OCI-LY1 (cell line): Measurements from ENCODE around the gene WDR35.
"Not testable (repeated sequence)": the region's sequence is repeated elsewhere in the genome, so short reads cannot be mapped to it uniquely, and the experiment has no call there.

Experiments used
- H2AFZ ChIP-seq: fragments of 200-600 bp; sonication (generic), shearing (Covaris generic); 2 replicates; pipeline ENCODE4 v1.6.0; 2014; ENCODE audit warnings: antibody characterized with exemption, mild to moderate bottlenecking, low read length
- H3F3A ChIP-seq: fragments of 200-600 bp; sonication (generic), shearing (Covaris generic); 2 replicates; pipeline ENCODE4 v1.6.0; 2014; ENCODE audit warnings: mild to moderate bottlenecking, antibody characterized with exemption, low read length, moderate library complexity; ENCODE audit not compliant: insufficient read depth
- H3K27ac ChIP-seq: fragments of 200-600 bp; sonication (generic); 2 replicates; pipeline ENCODE4 v1.5.1; 2014; ENCODE audit warnings: low read length, mixed run types, mild to moderate bottlenecking, low read depth; ENCODE audit not compliant: poor library complexity, severe bottlenecking
- H3K27me3 ChIP-seq: fragments of 200-600 bp; sonication (generic); 2 replicates; pipeline ENCODE4 v1.6.0; 2014; ENCODE audit warnings: antibody characterized with exemption, mild to moderate bottlenecking, low read length, moderate library complexity; ENCODE audit not compliant: insufficient read depth
- H3K36me3 ChIP-seq: fragments of 200-600 bp; sonication (generic); 2 replicates; pipeline ENCODE4 v1.6.1; 2014; ENCODE audit warnings: mild to moderate bottlenecking, antibody characterized with exemption, low read length, moderate library complexity, mixed read lengths; ENCODE audit not compliant: insufficient read depth
- H3K4me1 ChIP-seq: fragments of 200-600 bp; sonication (generic); 2 replicates; pipeline ENCODE4 v1.5.1; 2014; ENCODE audit warnings: mild to moderate bottlenecking, low read length, moderate library complexity; ENCODE audit not compliant: insufficient read depth, severe bottlenecking
- H3K4me2 ChIP-seq: fragments of 200-600 bp; sonication (generic), shearing (Covaris generic); 2 replicates; pipeline ENCODE4 v1.6.1; 2014; ENCODE audit warnings: low read length
- H3K4me3 ChIP-seq: fragments of 200-600 bp; sonication (generic); 2 replicates; pipeline ENCODE4 v1.5.1; 2014; ENCODE audit warnings: low read length, low read depth, mild to moderate bottlenecking, mixed read lengths; ENCODE audit not compliant: poor library complexity, severe bottlenecking
- H3K79me2 ChIP-seq: fragments of 200-600 bp; shearing (Covaris generic); 2 replicates; pipeline ENCODE4 v1.6.1; 2016; ENCODE audit warnings: mixed run types, low read length, mixed read lengths; ENCODE audit not compliant: insufficient read depth
- H3K9ac ChIP-seq: fragments of 200-600 bp; sonication (generic), shearing (Covaris generic); 2 replicates; pipeline ENCODE4 v1.6.1; 2014; ENCODE audit warnings: mild to moderate bottlenecking, low read length, mixed read lengths
- H3K9me2 ChIP-seq: fragments of 200-600 bp; sonication (generic), shearing (Covaris generic); 2 replicates; pipeline ENCODE4 v1.6.1; 2014; ENCODE audit warnings: low read depth, mild to moderate bottlenecking, low read length, mixed read lengths
- H3K9me3 ChIP-seq: fragments of 200-600 bp; shearing (Covaris generic); 2 replicates; pipeline ENCODE4 v1.6.1; 2014; ENCODE audit warnings: low read length, mixed read lengths
- H4K20me1 ChIP-seq: fragments of 200-600 bp; sonication (generic), shearing (Covaris generic); 2 replicates; pipeline ENCODE4 v1.6.0; 2016; ENCODE audit warnings: mild to moderate bottlenecking, low read length; ENCODE audit not compliant: insufficient read depth
- EZH2 ChIP-seq: fragments of 200-600 bp; sonication (generic), shearing (Covaris generic); IDR thresholded peaks from 2 replicates; pipeline ENCODE4 v1.8.0; 2017; ENCODE audit warnings: borderline replicate concordance, mixed run types, mild to moderate bottlenecking, antibody characterized with exemption, low read length, moderate library complexity, mixed read lengths
- TF ChIP-seq, protein P1 (sequence below): fragments of 200-600 bp; sonication (generic), shearing (Covaris generic); IDR thresholded peaks from 2 replicates; pipeline ENCODE4 v1.5.1; 2017; ENCODE audit warnings: mild to moderate bottlenecking, antibody characterized with exemption, low read length, moderate library complexity, mixed read lengths

WDR35 gene

DNA sequence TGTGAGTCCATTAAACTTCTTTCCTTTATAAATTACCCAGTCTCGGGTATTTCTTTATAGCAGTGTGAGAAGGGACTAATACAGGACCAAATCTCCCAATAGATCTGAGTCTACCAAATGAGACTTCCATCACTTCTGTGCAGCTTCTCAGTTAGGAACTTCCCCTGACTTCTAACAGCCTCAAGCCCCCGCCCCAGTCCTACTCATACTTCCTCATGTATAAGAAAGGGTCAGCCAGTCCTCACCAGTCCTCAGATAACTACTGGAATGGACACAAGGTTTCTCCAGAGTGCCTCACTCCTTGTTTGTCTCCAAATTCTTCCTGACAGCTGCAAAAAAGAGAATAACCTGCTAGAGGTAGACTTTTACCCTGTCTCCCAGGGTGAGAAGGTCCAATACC, 107.6 kb downstream of the WDR35 start:
- H3K9ac ChIP-seq: no peak overlapping the region
- H3K79me2 ChIP-seq: no peaks in the 10 kb centered on the region
- H4K20me1 ChIP-seq: no peaks in the 10 kb centered on the region
- no peaks in the 10 kb centered on the region for H3K9me3 ChIP-seq
- no peaks in the 10 kb centered on the region for H3F3A ChIP-seq
- no peaks in the 10 kb centered on the region for H3K9me2 ChIP-seq
- H2AFZ ChIP-seq: no peak overlapping the region
- H3K4me3 ChIP-seq: no peak overlapping the region
- no peaks in the 10 kb centered on the region for H3K27me3 ChIP-seq
- no peak for TF ChIP-seq EZH2
- TF ChIP-seq, protein P1, sequence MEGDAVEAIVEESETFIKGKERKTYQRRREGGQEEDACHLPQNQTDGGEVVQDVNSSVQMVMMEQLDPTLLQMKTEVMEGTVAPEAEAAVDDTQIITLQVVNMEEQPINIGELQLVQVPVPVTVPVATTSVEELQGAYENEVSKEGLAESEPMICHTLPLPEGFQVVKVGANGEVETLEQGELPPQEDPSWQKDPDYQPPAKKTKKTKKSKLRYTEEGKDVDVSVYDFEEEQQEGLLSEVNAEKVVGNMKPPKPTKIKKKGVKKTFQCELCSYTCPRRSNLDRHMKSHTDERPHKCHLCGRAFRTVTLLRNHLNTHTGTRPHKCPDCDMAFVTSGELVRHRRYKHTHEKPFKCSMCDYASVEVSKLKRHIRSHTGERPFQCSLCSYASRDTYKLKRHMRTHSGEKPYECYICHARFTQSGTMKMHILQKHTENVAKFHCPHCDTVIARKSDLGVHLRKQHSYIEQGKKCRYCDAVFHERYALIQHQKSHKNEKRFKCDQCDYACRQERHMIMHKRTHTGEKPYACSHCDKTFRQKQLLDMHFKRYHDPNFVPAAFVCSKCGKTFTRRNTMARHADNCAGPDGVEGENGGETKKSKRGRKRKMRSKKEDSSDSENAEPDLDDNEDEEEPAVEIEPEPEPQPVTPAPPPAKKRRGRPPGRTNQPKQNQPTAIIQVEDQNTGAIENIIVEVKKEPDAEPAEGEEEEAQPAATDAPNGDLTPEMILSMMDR: no peak
- H3K36me3 ChIP-seq: no peaks in the 10 kb centered on the region
- no peak overlapping the region for H3K4me2 ChIP-seq
- H3K4me1 ChIP-seq: no peaks in the 10 kb centered on the region
- H3K27ac ChIP-seq: no peak overlapping the region

- no peak overlapping the region for H2AFZ ChIP-seq
- no peaks in the 10 kb centered on the region for H3F3A ChIP-seq
- no peaks in the 10 kb centered on the region for H3K4me1 ChIP-seq
- H3K4me3 ChIP-seq: no peak overlapping the region
- no peaks in the 10 kb centered on the region for H3K27me3 ChIP-seq
- no peaks in the 10 kb centered on the region for H3K79me2 ChIP-seq
- H3K9me2 ChIP-seq: no peaks in the 10 kb centered on the region
- no peaks in the 10 kb centered on the region for H3K9me3 ChIP-seq
- H3K9ac ChIP-seq: no peak overlapping the region
- H4K20me1 ChIP-seq: no peaks in the 10 kb centered on the region
- H3K36me3 ChIP-seq: no peaks in the 10 kb centered on the region
- TF ChIP-seq, protein P1: no peak
- no peak for TF ChIP-seq EZH2
- H3K27ac ChIP-seq: no peak overlapping the region
- H3K4me2 ChIP-seq: no peak overlapping the region
Measured at GRCh38 chr2:19881908-19882265, 108.0 kb downstream of the WDR35 start.

DNA sequence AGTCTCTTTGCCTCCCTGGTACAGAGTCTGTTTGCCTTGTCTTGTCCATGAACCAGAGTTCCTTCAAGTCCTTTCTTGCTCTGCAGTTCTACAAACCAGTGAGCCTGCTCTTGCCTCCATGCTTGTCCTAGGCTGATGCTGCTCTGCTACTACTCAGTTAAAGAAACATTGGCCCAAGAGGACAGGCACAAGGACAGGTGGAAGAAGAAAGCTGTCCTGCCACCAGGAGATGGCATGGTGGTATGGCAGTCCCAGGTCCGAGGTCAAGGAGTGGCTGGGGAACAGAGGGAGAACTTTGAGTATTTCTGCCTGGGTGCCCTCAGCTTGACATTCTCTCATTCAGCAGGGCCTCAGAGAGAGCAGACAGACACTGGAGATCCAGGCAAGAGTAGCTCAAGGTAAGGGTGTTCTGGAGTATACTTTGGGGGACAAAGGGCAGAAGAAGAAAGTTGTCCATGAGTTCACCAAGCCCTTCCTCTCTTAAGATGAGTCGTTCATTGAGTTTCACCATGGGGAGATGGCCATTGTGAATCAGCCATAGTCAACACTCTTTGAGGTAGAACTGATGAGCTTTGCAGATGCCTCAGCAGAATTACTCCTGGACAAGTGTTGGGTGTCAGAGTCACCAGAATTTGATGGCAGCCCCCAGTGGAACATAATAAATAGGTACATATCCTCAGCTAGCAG, 108.5 kb downstream of the WDR35 start:
- H3K9me2 ChIP-seq: no peaks in the 10 kb centered on the region
- no peak overlapping the region for H2AFZ ChIP-seq
- no peak overlapping the region for H3K4me2 ChIP-seq
- no peaks in the 10 kb centered on the region for H3K9me3 ChIP-seq
- no peaks in the 10 kb centered on the region for H3K36me3 ChIP-seq
- H3K4me1 ChIP-seq: no peaks in the 10 kb centered on the region
- H3K79me2 ChIP-seq: no peaks in the 10 kb centered on the region
- no peaks in the 10 kb centered on the region for H3K27me3 ChIP-seq
- no peak overlapping the region for H3K4me3 ChIP-seq
- H3F3A ChIP-seq: no peaks in the 10 kb centered on the region
- no peak overlapping the region for H3K9ac ChIP-seq
- no peak overlapping the region for H3K27ac ChIP-seq
- TF ChIP-seq EZH2: no peak
- TF ChIP-seq, protein P1: no peak
- H4K20me1 ChIP-seq: no peaks in the 10 kb centered on the region

DNA sequence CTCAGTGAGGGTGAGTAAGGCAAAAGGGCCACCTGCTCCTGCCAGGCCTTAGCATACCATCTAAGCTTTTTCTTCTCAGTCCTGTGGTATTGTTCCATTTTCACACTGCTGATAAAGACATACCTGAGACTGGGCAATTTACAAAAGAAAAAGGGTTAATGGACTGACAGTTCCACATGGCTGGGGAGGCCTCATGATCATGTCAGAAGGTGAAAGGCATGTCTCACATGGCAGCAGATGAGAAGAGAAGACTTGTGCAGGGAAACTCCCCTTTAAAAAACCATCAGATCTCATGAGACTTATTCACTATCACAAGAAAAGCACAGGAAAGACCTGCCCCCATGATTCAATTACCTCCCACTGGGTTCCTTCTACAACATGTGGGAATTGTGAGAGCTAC, 109.7 kb downstream of the WDR35 start:
- H3K27ac ChIP-seq, H3K4me2 ChIP-seq, H3K9me2 ChIP-seq, H3K9me3 ChIP-seq, H3K9ac ChIP-seq, H3K79me2 ChIP-seq, H2AFZ ChIP-seq, H4K20me1 ChIP-seq, H3F3A ChIP-seq, H3K36me3 ChIP-seq, H3K4me1 ChIP-seq, H3K4me3 ChIP-seq, H3K27me3 ChIP-seq: not testable (repeated sequence)
